Ovary (tissue), 3 donors: ENCODE data around the gene DENND5A.

Experiments used
- CTCF ChIP-seq, 3 donors: fragments of 450-650 bp in 2 of 3; fragments of 200-600 bp in 1 of 3; IDR thresholded peaks; one replicate each; pipeline versions ENCODE4 v1.5.1 to v1.8.0; 2016 to 2022; ENCODE audit warnings: antibody characterized with exemption in 3 of 3, mild to moderate bottlenecking in 1 of 3
- POLR2A ChIP-seq: fragments of 450-650 bp; IDR thresholded peaks from one replicate; pipeline ENCODE4 v1.6.1; 2017; ENCODE audit warnings: antibody characterized with exemption, mild to moderate bottlenecking, moderate library complexity
- donor health status: DM: no; HTN: no; CAD: no.

- no peak for TF ChIP-seq CTCF (IDR thresholded peaks at IDR 0.05)
- TF ChIP-seq POLR2A, result no peak
Observed at GRCh38 chr11:9310485-9311090, 45.4 kb upstream of the DENND5A start.
